Fibroblast of lung (primary cell): ENCODE data around the gene PLEKHA6. TPM values are rescaled to one million over a fixed set of nuclear protein-coding genes. Genes with fewer than 3 reads are reported as not detected.
A peak's percentile ranks its signal among the peaks of the same experiment; 100 is the strongest.

Source experiments
- DNase-seq, 2 donors: peaks; one replicate each; pipeline versions ENCODE4 v3.0.0 to v3.0.0-alpha.2; 2010; ENCODE audit warnings: low read depth in 2 of 2
- H2AFZ ChIP-seq: 2 replicates; pipeline ENCODE4 v1.5.1; 2012; ENCODE audit warnings: low read length, control low read depth, inconsistent platforms
- H3K27ac ChIP-seq: 2 replicates; pipeline ENCODE4 v1.5.1; 2011; ENCODE audit warnings: low read length, control low read depth; ENCODE audit not compliant: insufficient read depth
- H3K27me3 ChIP-seq: 2 replicates; pipeline ENCODE4 v1.5.1; 2011; ENCODE audit warnings: mild to moderate bottlenecking, low read length; ENCODE audit not compliant: control insufficient read depth, insufficient read depth
- H3K36me3 ChIP-seq: 2 replicates; pipeline ENCODE4 v1.5.1; 2011; ENCODE audit warnings: low read length; ENCODE audit not compliant: control insufficient read depth, insufficient read depth
- H3K4me1 ChIP-seq: 2 replicates; pipeline ENCODE4 v1.5.1; 2011; ENCODE audit warnings: low read length; ENCODE audit not compliant: control insufficient read depth, insufficient read depth; ENCODE audit errors: extremely low read depth
- H3K4me2 ChIP-seq: 2 replicates; pipeline ENCODE4 v1.5.1; 2011; ENCODE audit warnings: low read length, control low read depth; ENCODE audit not compliant: insufficient read depth; ENCODE audit errors: extremely low read depth
- H3K4me3 ChIP-seq, 4 experiments: fragments of 200-600 bp in 1 of 4; sonication (generic) in 1 of 4; replicated peaks in 1 of 4; 2 replicates each; pipeline ENCODE4 v1.5.1; 2011 to 2016; ENCODE audit warnings: low read length in 4 of 4, low read depth in 3 of 4, mild to moderate bottlenecking in 3 of 4, control low read depth in 2 of 4, inconsistent platforms in 1 of 4, mixed read lengths in 1 of 4; ENCODE audit not compliant: insufficient read depth in 1 of 4; ENCODE audit errors: control extremely low read depth in 1 of 4
- H3K79me2 ChIP-seq: 2 replicates; pipeline ENCODE4 v1.5.1; 2012; ENCODE audit warnings: mild to moderate bottlenecking, low read length, inconsistent platforms; ENCODE audit not compliant: control insufficient read depth, insufficient read depth
- H3K9ac ChIP-seq: 2 replicates; pipeline ENCODE4 v1.5.1; 2011; ENCODE audit warnings: mild to moderate bottlenecking, low read length, control low read depth; ENCODE audit not compliant: insufficient read depth
- H3K9me3 ChIP-seq: 2 replicates; pipeline ENCODE4 v1.5.1; 2012; ENCODE audit warnings: low read depth, low read length; ENCODE audit not compliant: control insufficient read depth, insufficient read depth
- H4K20me1 ChIP-seq: 2 replicates; pipeline ENCODE4 v1.5.1; 2011; ENCODE audit warnings: low read length; ENCODE audit not compliant: control insufficient read depth, insufficient read depth; ENCODE audit errors: extremely low read depth
- EZH2 ChIP-seq: IDR thresholded peaks from 2 replicates; pipeline ENCODE4 v1.5.1; 2012; ENCODE audit warnings: low read length, control low read depth, mild to moderate bottlenecking; ENCODE audit errors: missing control alignments
- polyA plus RNA-seq, 2 donors: library from polyadenylated mRNA; depleted of rRNA in 1 of 2; stranded (reverse) in 1 of 2; unstranded in 1 of 2; fragments of >200 nt; gene quantifications; 2 replicates each; pipeline ENCODE4 v1.2.1, GENCODE V29; 2011 to 2012; ENCODE audit warnings: missing spikeins in 1 of 2
- total RNA-seq: library from RNA; depleted of rRNA; stranded (reverse); fragments of >200 nt; gene quantifications from 2 replicates; pipeline ENCODE4 v1.2.1, GENCODE V29; 2014
- TF ChIP-seq, protein P1 (sequence below), 2 donors: IDR thresholded peaks in 1 of 2; conservative IDR thresholded peaks in 1 of 2; 1 replicate in 1 of 2; 2 replicates in 1 of 2; pipeline ENCODE4 v1.5.1; 2011 to 2012; ENCODE audit warnings: low read length in 2 of 2, control low read depth in 1 of 2, inconsistent platforms in 1 of 2, low read depth in 1 of 2, mild to moderate bottlenecking in 1 of 2

Gene PLEKHA6
- total and polyA plus RNA-seq, 2 donors (not counting 1 experiment from before 2014, with no cell fraction given) = 3.8 to 4.3 TPM

DNA sequence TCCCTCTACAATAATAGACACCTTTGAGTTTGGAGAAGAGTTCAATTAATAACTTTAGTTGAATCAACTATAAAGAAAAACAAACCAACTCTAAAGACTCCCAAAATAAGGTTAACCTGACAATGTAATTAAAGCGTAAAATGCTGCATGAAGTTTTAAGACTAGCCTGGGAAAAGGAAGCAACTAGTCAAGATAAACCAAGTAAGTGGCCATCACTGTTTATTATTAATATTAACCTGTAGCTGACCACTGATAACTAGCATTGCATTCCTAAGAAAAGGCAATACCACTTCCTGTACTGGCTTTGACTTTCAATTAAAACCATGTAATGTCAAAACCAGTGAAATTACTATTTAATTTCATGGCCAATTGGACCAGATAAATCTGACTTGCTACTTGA lies 48.9 kb upstream of the PLEKHA6 start:
- Histone ChIP-seq H3K9ac (peak overlapping the region; percentile 18), H3K27ac (no peak overlapping the region), H3K27me3 (no peaks in the 10 kb centered on the region), H3K4me2 (peak overlapping the region; percentile 98), H3K4me1 (peaks cover 2% of the 10 kb centered on the region), H3K79me2 (peaks cover 74% of the 10 kb centered on the region), H4K20me1 (peaks cover 16% of the 10 kb centered on the region), H3K9me3 (no peaks in the 10 kb centered on the region), H3K4me3 (peak overlapping the region; percentile 86 to 99 (median 97)), H2AFZ (no peak overlapping the region), H3K36me3 (no peaks in the 10 kb centered on the region)
- no peak for TF ChIP-seq EZH2
- TF ChIP-seq, protein P1, sequence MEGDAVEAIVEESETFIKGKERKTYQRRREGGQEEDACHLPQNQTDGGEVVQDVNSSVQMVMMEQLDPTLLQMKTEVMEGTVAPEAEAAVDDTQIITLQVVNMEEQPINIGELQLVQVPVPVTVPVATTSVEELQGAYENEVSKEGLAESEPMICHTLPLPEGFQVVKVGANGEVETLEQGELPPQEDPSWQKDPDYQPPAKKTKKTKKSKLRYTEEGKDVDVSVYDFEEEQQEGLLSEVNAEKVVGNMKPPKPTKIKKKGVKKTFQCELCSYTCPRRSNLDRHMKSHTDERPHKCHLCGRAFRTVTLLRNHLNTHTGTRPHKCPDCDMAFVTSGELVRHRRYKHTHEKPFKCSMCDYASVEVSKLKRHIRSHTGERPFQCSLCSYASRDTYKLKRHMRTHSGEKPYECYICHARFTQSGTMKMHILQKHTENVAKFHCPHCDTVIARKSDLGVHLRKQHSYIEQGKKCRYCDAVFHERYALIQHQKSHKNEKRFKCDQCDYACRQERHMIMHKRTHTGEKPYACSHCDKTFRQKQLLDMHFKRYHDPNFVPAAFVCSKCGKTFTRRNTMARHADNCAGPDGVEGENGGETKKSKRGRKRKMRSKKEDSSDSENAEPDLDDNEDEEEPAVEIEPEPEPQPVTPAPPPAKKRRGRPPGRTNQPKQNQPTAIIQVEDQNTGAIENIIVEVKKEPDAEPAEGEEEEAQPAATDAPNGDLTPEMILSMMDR (conservative IDR thresholded peaks at IDR 0.05 in 1 of 2, IDR thresholded peaks at IDR 0.05 in 1 of 2; ENCODE audit: low read depth in 1 of 2, low read length in 2 of 2) = no peak
- no peak for DNase-seq

DNA sequence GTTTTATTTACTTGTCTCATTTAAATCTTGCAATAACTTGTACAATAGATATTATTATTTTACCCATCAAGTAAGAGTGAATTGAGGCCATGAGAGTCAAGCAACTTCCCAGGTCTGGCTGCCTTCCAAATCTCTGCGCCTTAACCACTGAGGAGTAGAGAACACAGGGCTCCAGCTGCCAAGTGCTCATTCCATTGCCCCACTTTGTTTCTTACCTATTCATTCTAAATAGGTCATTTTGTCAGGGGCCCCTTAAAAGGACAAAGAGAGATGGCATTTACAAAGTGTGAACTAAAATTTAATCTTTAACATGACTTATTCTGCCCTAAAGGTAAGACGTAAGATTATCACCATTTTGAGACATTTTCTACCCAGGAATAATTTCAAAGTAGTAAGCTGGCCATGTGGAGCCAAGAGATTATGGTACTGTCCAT lies 48.4 kb upstream of the PLEKHA6 start:
- no peak for TF ChIP-seq EZH2
- TF ChIP-seq, protein P1 (conservative IDR thresholded peaks at IDR 0.05 in 1 of 2, IDR thresholded peaks at IDR 0.05 in 1 of 2; ENCODE audit: low read depth in 1 of 2, low read length in 2 of 2) = no peak
- Histone ChIP-seq H3K4me1 (peaks cover 2% of the 10 kb centered on the region), H3K27ac (no peak overlapping the region), H3K9me3 (no peaks in the 10 kb centered on the region), H2AFZ (no peak overlapping the region), H3K27me3 (no peaks in the 10 kb centered on the region), H3K9ac (peak overlapping the region; percentile 35), H3K4me2 (peak overlapping the region; percentile 98), H3K36me3 (no peaks in the 10 kb centered on the region), H3K79me2 (peaks cover 74% of the 10 kb centered on the region), H4K20me1 (peaks cover 16% of the 10 kb centered on the region), H3K4me3 (peak overlapping the region; percentile 86 to 99 (median 97))
- DNase-seq = peak; percentile 78 to 80

DNA sequence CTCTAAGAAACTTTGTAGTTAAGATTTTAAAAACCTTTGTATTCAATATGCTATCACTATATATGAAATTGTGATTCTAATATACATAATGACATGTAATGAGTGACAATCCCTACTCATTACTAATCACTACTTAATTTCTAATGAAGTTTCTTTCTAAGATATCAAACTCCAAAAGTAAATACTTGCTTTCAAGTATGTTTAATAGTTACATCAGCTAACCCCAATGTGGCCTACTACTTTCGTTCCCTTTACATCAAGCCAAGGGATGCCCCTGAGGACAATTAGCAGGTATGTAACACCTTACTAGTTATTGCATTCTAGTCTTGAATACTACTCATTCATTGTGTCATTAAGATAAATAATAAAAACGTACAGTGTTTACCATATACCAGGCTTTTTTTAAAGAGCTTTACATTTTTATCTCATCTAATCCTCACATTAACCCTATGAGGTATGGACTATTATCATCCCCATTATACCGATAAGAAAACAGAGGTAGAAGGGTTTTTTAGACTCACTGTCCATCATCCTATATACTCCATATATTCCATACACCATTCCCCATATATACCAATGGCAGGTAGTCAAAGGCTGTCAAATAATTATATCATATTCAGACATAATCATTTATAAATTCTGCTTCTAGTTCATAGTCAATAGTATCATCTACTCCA lies 47.7 kb upstream of the PLEKHA6 start:
- TF ChIP-seq, protein P1 (conservative IDR thresholded peaks at IDR 0.05 in 1 of 2, IDR thresholded peaks at IDR 0.05 in 1 of 2; ENCODE audit: low read depth in 1 of 2, low read length in 2 of 2) = no peak
- TF ChIP-seq EZH2 = no peak
- H3K79me2 ChIP-seq = peaks cover 75% of the 10 kb centered on the region
- H3K9me3 ChIP-seq = no peaks in the 10 kb centered on the region
- peak overlapping the region; percentile 86 to 99 (median 97) for H3K4me3 ChIP-seq
- peak in 1 of 2 donors; percentile 38 for DNase-seq
- peak overlapping the region; percentile 29 for H3K9ac ChIP-seq
- H2AFZ ChIP-seq = no peak overlapping the region
- H4K20me1 ChIP-seq = peaks cover 16% of the 10 kb centered on the region
- H3K4me1 ChIP-seq = peaks cover 2% of the 10 kb centered on the region
- no peaks in the 10 kb centered on the region for H3K36me3 ChIP-seq
- H3K27ac ChIP-seq = no peak overlapping the region
- H3K4me2 ChIP-seq = peak overlapping the region; percentile 98
- H3K27me3 ChIP-seq = no peaks in the 10 kb centered on the region
